CD4-positive, alpha-beta T cell treated with Interleukin-15 for 4 hours (primary cell): ENCODE results near the gene OR1I1.
"Not testable (repeated sequence)": the region's sequence is repeated elsewhere in the genome, so short reads cannot be mapped to it uniquely, and the experiment has no call there.

ENCODE experiments used
- DNase-seq: peaks from one replicate; pipeline ENCODE4 v3.0.0-alpha.2; 2020; ENCODE audit warnings: low spot score

The OR1I1 gene, protein sequence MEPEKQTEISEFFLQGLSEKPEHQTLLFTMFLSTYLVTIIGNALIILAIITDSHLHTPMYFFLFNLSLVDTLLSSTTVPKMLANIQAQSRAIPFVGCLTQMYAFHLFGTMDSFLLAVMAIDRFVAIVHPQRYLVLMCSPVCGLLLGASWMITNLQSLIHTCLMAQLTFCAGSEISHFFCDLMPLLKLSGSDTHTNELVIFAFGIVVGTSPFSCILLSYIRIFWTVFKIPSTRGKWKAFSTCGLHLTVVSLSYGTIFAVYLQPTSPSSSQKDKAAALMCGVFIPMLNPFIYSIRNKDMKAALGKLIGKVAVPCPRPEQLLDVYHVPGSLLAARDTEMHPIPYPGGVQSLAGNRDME

DNA sequence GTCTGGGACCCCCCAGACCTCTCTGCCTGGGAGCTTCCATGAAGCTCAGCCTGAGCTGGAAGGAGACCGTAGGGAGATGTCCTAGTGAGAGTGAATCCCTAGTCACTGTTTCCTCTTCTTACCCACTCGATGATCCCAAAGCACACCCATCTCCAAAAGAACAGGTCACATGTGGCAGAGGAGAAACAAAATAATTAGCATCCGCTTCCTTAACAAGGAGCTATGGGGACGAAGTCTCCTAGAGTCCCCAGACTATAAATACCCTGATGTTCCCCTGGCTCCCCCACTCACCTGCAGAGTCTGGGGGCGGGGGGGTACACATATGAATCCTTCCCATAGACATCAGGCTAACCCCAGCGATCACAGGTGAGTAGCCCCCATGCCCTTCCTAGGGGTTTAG is at the start of gene OR1I1:
Gene OR1I1, plus strand, starts transcription at position 301 of the 400 bp plus-strand sequence. CDS start 4,855 bp downstream, outside the sequence.
- DNase-seq: no peak

DNA sequence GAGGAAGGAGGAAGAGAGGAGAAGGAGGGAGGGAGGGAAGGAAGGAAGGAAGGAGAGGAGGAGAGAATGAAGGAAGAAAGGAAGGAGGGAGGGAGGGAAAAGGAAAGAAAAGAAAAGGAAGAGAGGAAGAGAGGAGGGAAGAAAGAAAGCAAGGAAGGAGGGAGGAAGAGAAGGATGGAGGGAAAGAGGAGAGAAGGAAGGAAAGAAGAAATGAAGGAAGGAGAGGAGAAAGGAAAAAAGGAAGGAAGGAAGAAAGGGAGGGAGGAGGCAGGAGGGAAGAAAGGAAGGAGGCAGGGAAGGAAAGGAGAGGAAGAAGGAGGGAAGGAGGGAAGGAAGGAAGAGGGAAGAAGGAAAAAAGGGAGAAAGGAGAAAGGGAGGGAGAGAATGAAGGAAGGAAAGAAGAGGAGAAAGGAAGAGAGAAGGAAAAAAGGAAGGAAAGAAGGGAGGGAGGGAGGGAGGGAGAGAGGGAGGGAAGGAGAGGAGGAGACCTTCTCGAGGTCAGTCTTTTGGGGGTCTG is 46.2 kb upstream of the OR1I1 start:
- no peak for DNase-seq

DNA sequence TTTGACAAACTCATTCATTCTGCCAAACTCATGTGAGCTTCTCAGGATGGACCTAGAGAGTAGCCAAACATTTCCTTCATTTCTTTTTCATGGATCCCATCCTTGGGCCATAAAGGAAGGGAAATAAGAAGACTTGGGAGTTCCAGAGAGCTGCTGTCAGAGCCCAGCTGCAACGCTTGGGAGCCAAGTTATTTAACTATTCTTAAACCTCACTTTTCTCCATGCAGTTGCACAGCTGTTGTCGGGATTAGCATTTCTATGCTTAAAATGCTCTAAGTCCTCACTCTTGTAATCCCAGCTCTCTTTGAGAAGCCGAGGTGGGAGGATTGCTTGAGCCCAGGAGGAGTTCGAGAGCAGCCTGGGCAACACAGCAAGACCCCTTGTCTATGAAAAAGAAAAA is 44.4 kb upstream of the OR1I1 start:
- DNase-seq: no peak

DNA sequence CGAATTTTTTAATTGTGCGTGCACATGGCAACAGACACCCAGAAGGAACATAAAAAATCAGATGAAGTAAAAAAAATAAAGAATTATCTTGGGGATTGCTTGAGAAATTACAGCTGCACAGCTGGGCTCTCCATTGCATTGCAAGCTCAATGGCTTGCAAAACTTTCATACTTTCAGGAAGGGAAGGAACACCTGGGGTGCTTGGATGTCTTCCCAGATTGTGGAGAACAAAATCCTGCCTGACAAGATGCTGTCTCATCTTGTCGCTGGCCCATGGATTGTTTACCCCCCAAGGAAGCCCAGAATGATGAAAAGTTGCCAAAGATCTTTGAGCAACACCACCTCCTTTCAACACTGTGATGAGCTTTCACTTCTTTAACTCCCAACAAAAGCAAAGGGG is 43.7 kb upstream of the OR1I1 start:
- no peak for DNase-seq

DNA sequence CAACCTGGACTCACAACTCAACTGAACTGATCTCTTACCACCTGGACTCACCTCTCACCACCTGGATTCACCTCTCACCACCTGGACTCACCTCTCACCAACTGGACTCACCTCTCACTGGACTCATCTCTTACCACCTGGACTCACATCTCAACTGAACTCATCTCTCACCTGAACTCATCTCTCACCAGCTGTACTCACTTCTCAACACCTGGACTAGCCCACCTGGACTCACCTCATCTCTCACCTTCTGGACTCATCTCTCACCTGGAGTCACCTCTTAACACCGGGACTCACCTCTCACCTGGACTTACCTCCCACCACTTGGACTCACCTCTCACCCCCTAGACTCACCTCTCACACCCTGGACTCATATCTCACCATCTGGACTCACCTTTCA is 40.0 kb upstream of the OR1I1 start:
- no peak for DNase-seq

DNA sequence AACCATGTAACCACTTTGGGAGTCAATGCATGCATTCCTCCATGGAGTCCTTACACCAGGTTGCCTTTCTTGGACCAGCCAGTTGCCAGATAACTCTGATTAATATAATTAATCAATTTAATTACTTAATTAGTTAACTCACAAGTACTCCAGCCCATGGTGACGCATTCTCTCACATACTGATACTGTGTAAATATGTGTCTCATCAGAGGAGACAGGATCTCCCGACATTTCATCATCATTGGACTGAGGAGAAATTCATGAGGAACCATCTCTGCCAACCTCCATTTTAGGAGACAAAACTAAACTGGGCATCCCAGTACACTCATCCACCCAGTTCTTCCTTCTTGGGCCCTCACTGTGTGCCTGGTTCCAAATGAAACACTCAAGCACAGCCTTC is 39.2 kb upstream of the OR1I1 start:
- DNase-seq: no peak

DNA sequence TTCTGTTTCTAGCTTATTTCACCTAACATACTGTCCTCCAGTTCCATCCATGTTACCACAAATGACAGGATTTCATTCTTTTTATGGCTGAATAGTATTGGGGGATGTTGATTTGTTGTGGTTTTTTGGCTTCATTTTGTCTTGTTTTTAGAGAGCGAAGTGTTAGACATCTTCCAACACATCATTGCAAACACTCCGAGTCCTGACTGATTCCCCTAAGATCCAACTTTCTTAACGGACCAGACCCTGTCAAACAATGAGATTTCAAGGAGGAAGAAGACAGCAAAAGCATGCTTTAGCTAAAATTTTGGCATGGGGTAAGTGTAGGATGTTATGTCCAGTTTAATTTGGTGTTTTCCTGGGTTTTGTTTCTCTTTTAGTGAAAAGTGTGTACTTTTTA is 36.5 kb upstream of the OR1I1 start:
- DNase-seq: no peak

DNA sequence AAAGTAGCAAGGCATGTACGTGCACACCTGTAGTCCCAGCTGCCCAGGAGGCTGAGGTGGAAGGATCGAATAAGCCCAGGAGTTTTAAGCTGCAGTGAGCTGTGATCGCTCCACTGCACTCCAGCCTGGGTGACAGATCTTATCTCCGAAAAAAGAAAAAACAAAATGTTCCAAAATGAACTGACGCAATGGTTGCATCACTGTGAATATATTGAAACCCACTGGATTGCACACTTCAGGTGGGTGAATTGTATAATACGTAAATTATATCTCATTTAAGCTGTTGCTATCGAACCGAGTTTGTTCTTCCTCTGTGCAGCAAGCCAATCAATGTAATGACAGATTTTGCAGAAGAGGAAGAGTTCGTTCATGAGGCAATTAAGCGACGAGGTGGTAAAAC is 34.3 kb upstream of the OR1I1 start:
- DNase-seq: no peak

DNA sequence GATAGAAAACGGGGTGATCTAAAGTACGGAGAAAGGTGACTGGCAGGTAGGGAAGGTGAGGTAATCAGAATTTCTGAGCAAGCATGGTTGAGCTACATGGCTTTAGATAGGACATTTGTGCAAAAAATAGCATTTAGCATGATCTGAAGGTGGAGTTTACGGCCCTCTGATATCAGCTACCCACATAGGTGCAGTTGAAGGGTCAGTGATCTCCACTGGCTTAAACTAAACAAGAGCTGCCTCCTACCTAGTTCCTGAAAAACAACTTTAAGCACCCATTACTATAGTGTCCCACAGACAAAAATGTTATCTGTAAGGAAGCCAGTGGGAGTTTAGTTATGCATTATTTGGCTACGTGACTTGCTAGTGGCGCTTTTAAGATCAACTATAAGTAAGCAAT is 33.9 kb upstream of the OR1I1 start:
- no peak for DNase-seq

DNA sequence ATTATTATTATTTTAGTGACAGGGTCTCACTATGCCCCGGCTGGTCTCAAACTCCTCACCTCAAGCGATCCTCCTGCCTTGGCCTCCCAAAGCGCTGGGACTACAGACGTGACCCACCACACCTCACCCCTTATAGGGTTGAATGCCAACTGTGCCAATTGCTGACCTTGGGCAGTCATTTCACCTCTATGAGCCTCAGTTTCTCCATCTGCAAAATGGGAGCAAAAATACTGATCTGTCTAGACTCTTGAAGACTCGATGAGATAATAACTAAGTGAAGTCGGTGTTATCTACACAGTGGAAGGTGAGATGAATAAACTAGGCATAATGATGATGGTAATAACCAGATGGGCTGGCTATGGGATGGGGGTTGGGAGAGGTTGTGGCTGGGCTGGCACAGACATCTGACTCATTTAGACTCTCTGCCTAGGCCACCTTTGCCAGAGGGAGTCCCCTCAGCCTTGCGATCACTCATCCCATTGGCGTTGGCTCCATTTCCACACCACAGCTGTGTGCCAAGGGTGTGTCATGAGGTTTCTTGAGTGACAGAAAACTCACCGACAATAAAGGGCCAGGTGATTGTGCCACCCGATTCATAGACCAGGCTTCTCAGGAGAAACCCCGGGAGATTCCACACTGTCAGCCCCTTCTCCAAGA is 33.0 kb upstream of the OR1I1 start, which contains the start of gene CASP14:
Gene CASP14, plus strand, starts transcription at position 596 of the 657 bp plus-strand sequence. CDS start 2,772 bp downstream, outside the sequence.
- DNase-seq: no peak

DNA sequence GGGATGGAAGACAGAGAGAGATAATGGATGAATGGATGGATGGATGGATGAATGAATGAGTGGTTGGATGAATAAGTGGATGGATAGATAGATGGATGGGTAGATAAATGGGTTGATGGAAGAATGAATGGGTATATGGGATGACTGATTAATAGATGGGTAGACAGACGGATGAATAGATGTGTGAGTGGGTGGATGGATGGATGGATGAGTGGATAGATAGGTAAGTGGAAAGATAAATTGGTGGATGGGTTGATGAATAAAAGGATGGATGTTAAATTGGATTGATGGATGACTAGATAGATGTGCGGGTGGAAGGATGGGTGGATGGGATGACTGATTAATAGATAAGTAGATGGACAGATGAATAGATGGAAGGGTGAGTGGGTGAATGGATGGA is 31.4 kb upstream of the OR1I1 start:
- DNase-seq: no peak

DNA sequence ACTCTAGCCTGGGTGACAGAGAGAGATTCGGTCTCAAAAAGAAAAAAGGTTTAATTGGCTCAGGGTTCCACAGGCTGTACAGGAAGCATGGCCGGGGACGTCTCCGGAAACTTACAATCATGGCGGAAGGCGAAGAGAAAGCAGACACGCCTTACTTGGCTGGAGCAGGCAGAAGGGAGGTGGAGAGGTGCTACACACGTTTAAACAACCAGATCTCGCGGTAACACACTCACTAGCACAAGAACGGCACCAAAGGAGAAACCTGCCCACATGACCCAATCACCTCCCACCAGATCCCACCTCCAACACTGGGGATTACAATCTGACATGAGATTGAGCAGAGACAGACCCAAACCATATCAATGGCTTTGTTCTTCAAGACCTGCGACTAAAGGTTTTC is 20.0 kb upstream of the OR1I1 start:
- no peak for DNase-seq

DNA sequence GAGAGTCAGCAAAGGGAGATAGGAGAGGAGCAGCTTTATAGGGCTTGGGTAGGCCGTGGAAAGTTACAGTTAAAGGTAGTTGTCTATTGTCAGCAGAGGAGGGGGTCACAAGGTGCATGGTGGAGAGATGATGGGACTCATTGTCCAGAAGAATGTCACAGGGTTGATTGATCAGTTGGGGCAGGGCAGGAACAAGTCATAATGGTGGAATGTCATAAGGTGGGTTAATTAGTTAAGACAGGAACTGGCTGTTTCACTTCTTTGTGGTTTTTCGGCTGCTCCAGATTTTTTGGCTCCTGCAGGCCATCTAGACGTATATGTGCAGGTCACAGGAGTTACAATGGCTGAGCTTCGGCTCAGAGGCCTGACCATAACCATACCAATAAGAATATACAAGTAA is 11.6 kb upstream of the OR1I1 start:
- not testable (repeated sequence) for DNase-seq

DNA sequence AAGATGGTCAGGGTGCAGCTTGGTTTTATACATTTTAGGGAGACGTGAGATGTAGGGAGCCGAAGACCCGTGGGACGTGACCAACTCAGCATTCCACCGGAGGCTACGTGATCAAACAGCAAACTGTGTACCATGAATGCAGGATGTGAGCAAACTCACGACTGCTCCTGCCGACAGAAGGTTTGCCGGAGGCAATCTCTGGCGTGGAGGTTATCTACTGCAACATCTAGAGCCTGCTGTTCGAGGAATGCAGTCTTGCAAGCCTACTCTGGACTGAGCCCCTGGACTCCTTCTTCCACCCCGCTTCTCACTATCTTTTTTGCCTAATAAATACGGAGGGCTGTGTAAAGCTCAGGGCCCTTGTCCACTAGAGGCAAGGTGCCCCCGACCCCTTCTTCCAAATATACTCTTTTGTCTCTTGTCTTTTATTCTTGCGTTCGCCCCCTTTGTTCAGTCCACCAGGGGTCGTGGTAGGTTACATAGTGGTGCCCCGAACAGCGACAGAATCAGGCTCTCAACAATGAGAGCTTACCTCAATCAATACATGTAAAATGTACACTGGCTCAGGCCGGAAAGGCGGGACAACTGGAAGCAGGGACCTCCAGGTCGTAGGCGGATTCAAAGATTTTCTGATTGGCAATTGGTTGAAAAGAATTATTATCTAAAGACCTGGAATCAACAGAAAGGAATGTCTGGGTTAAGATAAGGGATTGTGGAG is 8.9 kb upstream of the OR1I1 start:
- no peak for DNase-seq

DNA sequence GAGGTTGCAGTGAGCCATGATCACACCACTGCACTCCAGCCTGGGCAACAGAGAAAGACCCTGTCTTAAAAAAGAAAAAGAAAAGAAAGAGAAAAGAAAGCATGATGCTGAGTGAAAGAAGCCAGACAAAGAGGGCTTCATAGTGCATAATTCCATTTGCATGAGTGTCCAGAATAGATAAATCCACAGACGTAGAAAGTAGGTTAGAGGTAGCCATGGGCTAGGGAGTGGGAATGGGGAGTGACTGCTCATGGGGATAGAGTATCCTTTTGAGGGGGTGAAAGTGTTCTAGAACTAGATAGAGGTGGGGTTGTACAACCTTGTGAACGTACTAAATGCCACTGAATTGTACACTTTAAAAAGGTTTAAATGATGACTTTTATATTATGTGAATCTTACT is 7.6 kb upstream of the OR1I1 start:
- no peak for DNase-seq

DNA sequence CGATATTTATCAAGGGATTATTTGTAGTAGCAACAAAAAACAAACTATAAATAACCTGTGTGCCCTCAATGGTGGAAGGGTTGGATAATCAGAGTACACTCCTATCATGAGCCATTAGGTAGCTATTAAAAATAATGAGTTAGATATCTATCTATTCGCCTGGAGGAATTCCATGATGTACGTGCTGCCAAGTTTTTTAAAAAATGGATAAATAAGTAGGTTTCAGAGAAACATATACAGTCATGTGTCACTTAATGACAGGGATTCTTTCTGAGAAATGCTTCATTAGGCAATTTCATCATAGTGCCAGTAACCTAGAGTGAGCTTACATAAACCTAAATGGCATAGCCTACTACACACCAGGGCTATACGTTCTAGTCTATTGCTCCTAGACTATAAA is 6.2 kb upstream of the OR1I1 start:
- no peak for DNase-seq

DNA sequence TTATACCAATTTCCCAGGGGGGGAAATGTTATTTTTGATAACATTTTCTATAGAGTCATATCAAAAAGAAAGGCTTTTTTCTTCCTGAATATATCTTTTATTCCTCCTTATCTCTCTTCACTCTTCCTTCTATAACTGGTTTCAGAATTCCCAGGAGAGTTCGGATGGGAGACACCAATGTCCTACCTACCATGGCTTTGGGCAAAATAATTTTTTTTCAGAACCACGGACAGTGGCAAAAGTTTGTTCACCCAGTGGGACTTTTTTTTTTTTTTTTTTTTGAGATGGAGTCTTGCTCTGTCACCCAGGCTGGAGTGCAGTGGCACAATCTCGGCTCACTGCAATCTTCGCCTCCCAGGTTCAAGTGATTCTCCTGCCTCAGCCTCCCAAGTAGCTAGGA is 2.0 kb upstream of the OR1I1 start:
- DNase-seq: not testable (repeated sequence)

DNA sequence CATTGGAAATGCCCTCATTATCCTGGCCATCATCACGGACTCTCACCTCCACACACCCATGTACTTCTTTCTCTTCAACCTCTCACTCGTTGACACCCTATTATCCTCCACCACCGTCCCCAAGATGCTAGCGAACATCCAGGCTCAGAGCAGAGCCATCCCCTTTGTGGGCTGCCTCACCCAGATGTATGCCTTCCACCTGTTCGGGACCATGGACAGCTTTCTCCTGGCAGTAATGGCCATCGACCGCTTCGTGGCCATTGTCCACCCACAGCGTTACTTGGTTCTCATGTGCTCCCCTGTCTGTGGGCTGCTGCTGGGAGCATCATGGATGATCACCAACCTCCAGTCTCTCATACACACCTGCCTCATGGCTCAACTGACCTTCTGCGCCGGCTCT is 5.2 kb downstream of the OR1I1 start:
- DNase-seq: no peak

DNA sequence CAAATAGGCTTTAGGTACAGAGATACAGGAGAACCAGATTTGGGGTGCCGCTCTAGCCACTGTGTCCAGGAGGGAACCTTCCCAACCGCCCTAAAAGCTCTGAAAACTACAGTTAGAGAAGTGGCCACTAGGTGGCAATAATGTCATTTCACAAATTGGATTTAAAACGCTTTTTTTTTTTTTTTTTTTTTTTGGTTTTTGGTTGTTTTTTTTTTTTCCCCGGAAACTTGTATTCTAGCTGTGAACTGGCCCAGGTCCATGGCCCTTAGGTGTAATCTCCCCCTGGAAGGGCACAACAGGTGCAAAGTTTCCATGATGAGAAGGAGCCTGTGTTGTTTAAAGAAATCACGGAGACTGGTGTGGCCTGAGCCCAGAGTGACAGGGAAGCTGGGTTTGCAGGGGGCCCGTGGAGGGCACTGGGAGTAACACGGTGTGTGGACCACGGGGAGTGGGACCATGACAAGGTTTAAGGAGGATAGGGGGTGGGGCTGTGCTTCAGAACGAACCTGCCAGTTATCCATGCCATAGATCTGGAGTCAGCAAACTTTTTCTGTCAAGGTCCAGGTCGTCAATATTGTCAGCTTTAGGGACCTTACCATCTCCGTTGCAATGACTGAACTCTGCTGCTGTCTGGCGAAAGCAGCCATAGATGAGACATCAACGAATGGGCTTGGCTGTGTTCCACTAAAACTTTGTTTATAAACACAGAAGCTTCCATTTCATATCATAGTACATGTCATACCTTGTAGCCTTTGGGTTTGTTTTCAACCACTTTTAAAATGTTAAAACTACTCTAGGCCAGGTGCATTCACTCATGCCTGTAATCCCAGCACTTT is 10.1 kb downstream of the OR1I1 start:
- DNase-seq: peak; percentile 74

DNA sequence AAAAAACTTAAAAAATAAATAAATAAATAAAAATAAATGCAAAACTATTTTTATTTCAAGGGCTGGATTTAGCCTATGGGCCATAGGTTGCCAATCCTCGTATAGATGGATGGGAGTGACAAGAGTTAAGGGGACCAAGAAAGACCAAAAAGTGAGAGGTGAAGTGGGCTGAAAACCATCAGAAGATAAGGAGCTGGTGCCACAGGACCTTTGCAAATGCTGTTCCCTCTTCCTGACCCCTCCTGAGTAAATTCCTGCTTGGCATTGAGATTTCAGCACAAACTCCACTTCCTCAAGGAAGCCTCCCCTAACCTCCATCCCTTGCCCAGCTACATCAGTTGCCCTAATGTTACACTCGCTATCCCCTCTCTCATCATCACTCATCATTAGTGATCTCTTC is 11.0 kb downstream of the OR1I1 start:
- no peak for DNase-seq

DNA sequence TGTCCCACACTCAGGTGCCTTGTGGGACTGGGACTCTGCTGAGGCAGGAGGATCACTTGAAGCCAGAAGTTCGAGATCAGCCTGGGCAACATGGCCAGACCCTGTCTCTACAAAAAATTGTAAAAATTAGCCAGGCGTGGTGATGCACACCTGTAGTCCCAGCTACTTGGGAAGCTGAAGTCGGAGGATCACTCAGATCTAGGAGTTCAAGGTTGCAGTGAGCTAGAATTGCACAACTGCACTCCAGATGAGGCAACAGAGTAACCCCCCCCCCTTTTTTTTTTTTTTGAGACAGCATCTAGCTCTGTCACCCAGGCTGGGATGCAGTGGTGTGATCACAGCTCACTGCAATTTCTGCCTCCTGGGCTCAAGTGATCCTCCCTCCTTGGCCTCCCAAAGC is 14.2 kb downstream of the OR1I1 start:
- no peak for DNase-seq

DNA sequence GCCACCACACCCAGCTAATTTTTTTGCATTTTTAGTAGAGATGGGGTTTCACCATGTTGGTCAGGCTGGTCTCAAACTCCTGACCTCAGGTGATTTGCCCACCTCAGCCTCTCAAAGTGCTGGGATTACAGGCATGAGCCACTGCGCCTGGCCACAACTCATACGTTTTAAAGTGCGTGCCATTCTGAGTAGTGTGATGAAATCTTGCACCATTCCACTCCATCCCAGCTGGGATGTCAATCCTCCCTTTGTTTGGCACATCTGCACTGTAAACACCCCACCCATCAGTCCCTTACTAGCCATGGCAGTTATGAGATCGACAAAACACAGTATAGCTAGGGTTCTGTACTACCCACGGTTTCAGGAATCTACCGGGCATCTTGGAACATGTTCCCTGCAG is 16.0 kb downstream of the OR1I1 start:
- not testable (repeated sequence) for DNase-seq
